PC-3 (cell line): ENCODE measurements around the gene LDHAL6A.

Experiments used
- CTCF ChIP-seq: fragments of 300-600 bp; sonication (generic); conservative IDR thresholded peaks from 2 replicates; pipeline ENCODE4 v1.5.1; 2017; ENCODE audit warnings: antibody characterized with exemption, low read depth, mild to moderate bottlenecking, low read length
- EZH2 ChIP-seq: fragments of 300-600 bp; sonication (generic); IDR thresholded peaks from one replicate; pipeline ENCODE4 v1.6.1; 2017; ENCODE audit warnings: antibody characterized with exemption, mild to moderate bottlenecking, low read length; ENCODE audit not compliant: unreplicated experiment

GRCh38 chr11:18491924-18492323 lies 36.3 kb downstream of the LDHAL6A start:
- no peak for TF ChIP-seq CTCF
- TF ChIP-seq EZH2 = no peak
